DMS53 treated with DMSO at 0.1 percent for 48 hours (cell line): ENCODE results near the gene WDFY3.

Source experiments
- DNase-seq: peaks from one replicate; lab custom pipeline; 2025; ENCODE audit not compliant: unreplicated experiment; lab: John Stamatoyannopoulos, UW

Gene WDFY3

DNA sequence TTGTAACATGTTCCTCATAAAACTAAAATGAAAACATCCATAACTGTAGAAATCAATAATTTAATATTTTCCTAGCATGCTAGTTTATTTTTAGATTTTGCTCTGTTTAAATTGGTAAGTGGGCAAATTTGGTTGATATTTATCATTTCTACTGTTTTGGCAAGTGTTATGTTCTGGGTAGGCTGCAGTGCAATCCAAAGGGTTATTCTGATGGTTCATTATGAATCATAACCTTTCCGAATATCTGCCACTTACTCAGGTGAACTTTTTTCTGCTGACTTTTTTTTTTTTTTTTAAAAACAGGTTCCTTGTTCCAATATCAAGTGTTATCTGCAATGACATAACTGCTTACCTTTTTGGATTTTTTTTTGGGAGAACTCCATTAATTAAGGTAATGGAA, 331.5 kb downstream of the WDFY3 start:
- no peak for DNase-seq

DNA sequence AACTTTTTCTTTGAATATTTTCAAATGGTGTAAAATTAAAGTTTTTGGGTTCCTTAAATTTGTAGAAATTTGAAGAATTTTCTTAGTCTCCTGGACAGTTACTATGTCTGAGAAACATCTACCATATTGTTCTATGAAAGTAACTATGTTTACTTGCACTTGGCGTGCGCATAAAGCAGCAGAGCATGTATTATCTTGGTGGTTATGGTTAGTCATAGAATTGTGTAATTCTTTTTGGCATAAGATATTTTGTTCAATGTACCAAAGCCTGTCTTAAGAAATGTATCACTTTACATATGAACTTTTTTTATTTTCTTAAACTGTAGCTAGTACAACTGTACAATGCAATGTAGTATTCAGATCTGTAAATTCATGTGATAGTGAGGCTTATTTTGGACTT, 334.4 kb downstream of the WDFY3 start:
- no peak for DNase-seq

DNA sequence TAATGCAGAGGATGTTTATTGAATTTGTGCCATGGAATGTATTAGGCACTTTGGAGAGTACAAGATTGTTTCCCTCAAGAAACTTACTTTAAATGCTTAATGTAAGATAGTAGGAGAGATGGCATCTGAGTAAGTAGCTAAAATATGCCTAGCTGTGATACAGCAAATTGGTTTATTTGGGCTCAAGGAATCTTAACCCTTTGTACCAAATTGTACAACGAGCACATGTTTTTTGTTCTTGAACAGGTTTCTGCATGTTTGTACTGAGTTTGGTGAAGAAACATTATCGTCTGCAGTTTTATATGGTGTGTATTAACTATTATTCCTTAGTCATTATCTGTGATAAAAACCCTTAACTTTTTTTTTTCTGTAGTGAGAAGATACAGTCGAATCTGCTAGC, 334.9 kb downstream of the WDFY3 start:
- DNase-seq, result no peak

DNA sequence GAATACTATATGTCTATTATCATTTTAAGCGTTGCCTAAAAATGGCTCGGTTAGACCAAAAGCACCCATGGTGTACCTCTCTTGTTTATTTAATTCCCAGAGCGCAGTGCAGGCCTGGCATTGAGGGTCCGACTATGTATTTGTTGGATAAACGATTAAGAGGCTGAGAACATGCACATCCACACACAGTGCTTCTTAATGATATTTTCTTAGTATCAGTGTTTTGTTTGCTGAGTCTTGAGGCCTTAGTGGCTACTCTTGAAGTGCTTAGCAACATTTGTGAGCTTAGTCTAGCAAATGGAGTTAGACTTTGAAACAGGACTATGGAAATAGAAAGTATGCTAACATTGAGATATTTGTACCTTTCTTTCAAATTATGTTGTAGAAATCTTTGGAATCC, 339.8 kb downstream of the WDFY3 start:
- DNase-seq, result no peak

DNA sequence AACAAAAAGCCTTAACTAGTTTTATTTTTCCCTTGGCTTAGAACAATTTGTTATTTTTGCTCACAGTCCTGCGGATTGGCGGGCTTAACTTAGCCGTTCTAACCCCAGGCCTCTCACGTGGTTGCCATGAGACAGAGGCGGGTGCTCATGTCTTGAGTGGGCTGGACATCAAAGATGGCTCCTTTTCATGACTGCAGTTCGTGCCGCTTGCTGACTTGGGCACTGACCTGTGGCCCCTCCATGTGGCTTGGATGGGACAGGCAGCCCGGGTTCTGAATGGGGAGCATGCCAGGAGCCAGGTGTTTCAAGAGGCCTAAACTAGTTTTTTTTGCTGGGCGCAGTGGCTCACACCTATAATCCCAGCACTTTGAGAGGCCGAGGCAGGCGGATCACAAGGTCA, 342.8 kb downstream of the WDFY3 start:
- no peak for DNase-seq

DNA sequence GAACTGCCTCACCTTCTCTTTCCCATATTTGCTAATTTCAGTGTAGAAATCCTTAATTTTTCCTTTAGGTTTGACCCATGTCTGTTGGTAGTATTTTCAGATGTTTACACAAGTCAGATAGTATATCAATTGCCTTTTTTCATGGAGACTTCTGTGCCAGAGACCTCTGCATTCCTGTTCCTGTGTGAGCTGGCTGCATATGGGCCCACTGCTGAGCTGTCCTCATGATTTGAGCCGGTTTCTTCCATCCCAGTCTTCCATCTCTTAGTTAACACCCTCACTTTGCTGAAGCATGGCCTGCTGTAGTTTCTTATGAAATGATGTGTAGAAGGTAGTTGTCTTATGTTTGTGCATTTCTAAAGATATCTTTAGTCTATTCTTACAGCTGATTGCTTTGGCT, 343.5 kb downstream of the WDFY3 start:
- DNase-seq, result no peak
